GM23248 (cell line): Measurements from ENCODE around the gene HEMK1. TPM values are rescaled to one million over a fixed set of nuclear protein-coding genes. Genes with fewer than 3 reads are reported as not detected.
A peak's percentile ranks its signal among the peaks of the same experiment; 100 is the strongest.

Experiments
- DNase-seq: peaks from one replicate; pipeline ENCODE4 v3.0.0-alpha.2; 2015
- H2AFZ ChIP-seq: fragments of 200-600 bp; sonication (generic); 2 replicates; pipeline ENCODE4 v1.6.1; 2016; ENCODE audit warnings: antibody characterized with exemption
- H3F3A ChIP-seq: fragments of 200-600 bp; sonication (generic); 2 replicates; pipeline ENCODE4 v1.6.1; 2016; ENCODE audit warnings: mild to moderate bottlenecking, antibody characterized with exemption, mixed run types; ENCODE audit not compliant: insufficient read depth
- H3K27ac ChIP-seq: fragments of 200-600 bp; sonication (generic); 2 replicates; pipeline ENCODE4 v1.5.1; 2016; ENCODE audit warnings: mild to moderate bottlenecking
- H3K27me3 ChIP-seq: fragments of 200-600 bp; sonication (generic); replicated peaks from 2 replicates; pipeline ENCODE4 v1.6.1; 2016; ENCODE audit warnings: mild to moderate bottlenecking; ENCODE audit not compliant: insufficient read depth
- H3K36me3 ChIP-seq: fragments of 200-600 bp; sonication (generic); 2 replicates; pipeline ENCODE4 v1.6.1; 2016; ENCODE audit warnings: low read depth, mild to moderate bottlenecking
- H3K4me1 ChIP-seq: fragments of 200-600 bp; sonication (generic); 2 replicates; pipeline ENCODE4 v1.6.1; 2016; ENCODE audit warnings: mild to moderate bottlenecking; ENCODE audit not compliant: insufficient read depth
- H3K4me2 ChIP-seq: fragments of 200-600 bp; sonication (generic); one replicate; pipeline ENCODE4 v1.6.1; 2016; ENCODE audit warnings: mild to moderate bottlenecking; ENCODE audit not compliant: unreplicated experiment
- H3K4me3 ChIP-seq: fragments of 200-600 bp; sonication (generic); 2 replicates; pipeline ENCODE4 v1.5.1; 2016; ENCODE audit warnings: mild to moderate bottlenecking
- H3K79me2 ChIP-seq: fragments of 200-600 bp; sonication (generic); 2 replicates; pipeline ENCODE4 v1.6.1; 2016; ENCODE audit warnings: mild to moderate bottlenecking; ENCODE audit not compliant: insufficient read depth
- H3K9ac ChIP-seq: fragments of 200-600 bp; sonication (generic); 2 replicates; pipeline ENCODE4 v1.6.1; 2016; ENCODE audit warnings: mild to moderate bottlenecking
- H3K9me2 ChIP-seq: fragments of 200-600 bp; sonication (generic); 2 replicates; pipeline ENCODE4 v1.6.1; 2016; ENCODE audit warnings: mixed run types, mild to moderate bottlenecking, moderate library complexity; ENCODE audit not compliant: insufficient read depth
- H3K9me3 ChIP-seq: fragments of 200-600 bp; sonication (generic); one replicate; pipeline ENCODE4 v1.6.1; 2017; ENCODE audit warnings: low read depth
- H4K20me1 ChIP-seq: fragments of 200-600 bp; sonication (generic); 2 replicates; pipeline ENCODE4 v1.6.0; 2016; ENCODE audit not compliant: insufficient read depth
- EZH2 ChIP-seq: fragments of 200-600 bp; sonication (generic); IDR thresholded peaks from 2 replicates; pipeline ENCODE4 v1.6.1; 2018; ENCODE audit warnings: antibody characterized with exemption, mild to moderate bottlenecking; ENCODE audit not compliant: insufficient read depth, poor library complexity, severe bottlenecking
- EZH2phosphoT487 ChIP-seq: fragments of 200-600 bp; sonication (generic); IDR thresholded peaks from 2 replicates; pipeline ENCODE4 v1.6.1; 2018; ENCODE audit warnings: antibody characterized with exemption, moderate library complexity, mild to moderate bottlenecking, low read depth; ENCODE audit not compliant: insufficient read depth
- WGBS, 2 experiments: methylation state at CpG; one replicate each; pipeline ENCODE4 v1.1.6; 2015 to 2017; ENCODE audit warnings: low lambda C conversion rate in 2 of 2, low coverage in 1 of 2; ENCODE audit errors: missing lambda C conversion rate in 2 of 2; 5-methylcytosine and 5-hydroxymethylcytosine counted together
- in situ Hi-C: fragments of 300-500 bp; cut with MboI; formaldehyde crosslinking; loops from 2 replicates; pipeline ENCODE4 v1.15.0; 2020
- polyA plus RNA-seq: library from polyadenylated mRNA; unstranded; fragments of >200 nt; fragmentation: Nextera tagmentation; extraction: Ambion mirVana; gene quantifications from 2 replicates; pipeline ENCODE4 v1.2.1, GENCODE V29; 2016
- total RNA-seq: library from RNA; depleted of rRNA; stranded (reverse); fragments of >200 nt; shearing (Covaris generic); gene quantifications from 2 replicates; pipeline ENCODE4 v1.2.3, GENCODE V29; 2014

Gene HEMK1
- total and polyA plus RNA-seq, 2 experiments from 2014 or later = 15.8 to 17.3 TPM

DNA sequence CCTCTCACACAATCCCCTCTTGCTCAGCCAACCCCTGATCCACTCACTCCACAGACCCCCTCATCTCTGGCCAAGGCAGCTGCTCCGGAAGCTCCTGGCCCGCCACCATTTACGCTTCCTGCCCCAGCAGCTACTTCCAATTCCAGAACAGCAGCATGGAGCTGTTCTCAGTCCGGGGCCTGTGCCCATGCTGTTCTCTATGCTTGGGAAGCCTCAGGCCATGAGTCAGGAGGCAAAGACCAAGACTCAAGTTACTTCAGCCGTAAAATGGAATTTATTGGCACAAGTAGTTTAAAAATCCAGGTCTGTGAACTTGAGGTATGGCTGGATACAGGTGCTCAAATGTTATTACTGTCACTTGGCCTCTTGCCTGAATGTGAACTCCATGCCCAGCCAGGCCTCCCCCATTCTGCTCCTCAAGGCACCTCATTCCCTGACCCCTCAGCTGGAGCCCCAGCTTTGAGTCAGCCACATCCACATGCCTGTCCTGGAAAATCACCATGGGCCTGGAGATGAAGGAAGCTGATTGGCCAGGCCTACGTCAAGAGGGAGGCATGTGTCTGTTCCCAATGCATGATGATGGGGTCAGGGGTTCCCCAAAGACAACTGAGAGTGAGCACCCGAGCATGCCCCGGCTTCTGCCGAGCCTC is 34.5 kb upstream of the HEMK1 start:
- no peak overlapping the region for H3K4me3 ChIP-seq
- no peak overlapping the region for H2AFZ ChIP-seq
- no peak overlapping the region for H3K4me2 ChIP-seq
- no peak overlapping the region for H3K27ac ChIP-seq
- H3K9ac ChIP-seq = no peak overlapping the region
- TF ChIP-seq EZH2phosphoT487 = no peak
- TF ChIP-seq EZH2 = no peak
- peaks cover 28% of the 10 kb centered on the region for H3K27me3 ChIP-seq
- no peaks in the 10 kb centered on the region for H3K36me3 ChIP-seq
- no peaks in the 10 kb centered on the region for H3K79me2 ChIP-seq
- no peaks in the 10 kb centered on the region for H3K9me2 ChIP-seq
- H3K9me3 ChIP-seq = no peaks in the 10 kb centered on the region
- no peaks in the 10 kb centered on the region for H3F3A ChIP-seq
- peak; percentile 18 for DNase-seq
- no peaks in the 10 kb centered on the region for H4K20me1 ChIP-seq
- H3K4me1 ChIP-seq = no peaks in the 10 kb centered on the region
- 71 to 75% methylated on average over 9 of the region's 9 CpGs for WGBS, 2 experiments
- in situ Hi-C loops = loop anchor here (10.0 to 25.0 kb wide), 2 partner anchors 190 to 323 kb away; partner anchors contain the start of genes RASSF1, SLC38A3 and ZMYND10

DNA sequence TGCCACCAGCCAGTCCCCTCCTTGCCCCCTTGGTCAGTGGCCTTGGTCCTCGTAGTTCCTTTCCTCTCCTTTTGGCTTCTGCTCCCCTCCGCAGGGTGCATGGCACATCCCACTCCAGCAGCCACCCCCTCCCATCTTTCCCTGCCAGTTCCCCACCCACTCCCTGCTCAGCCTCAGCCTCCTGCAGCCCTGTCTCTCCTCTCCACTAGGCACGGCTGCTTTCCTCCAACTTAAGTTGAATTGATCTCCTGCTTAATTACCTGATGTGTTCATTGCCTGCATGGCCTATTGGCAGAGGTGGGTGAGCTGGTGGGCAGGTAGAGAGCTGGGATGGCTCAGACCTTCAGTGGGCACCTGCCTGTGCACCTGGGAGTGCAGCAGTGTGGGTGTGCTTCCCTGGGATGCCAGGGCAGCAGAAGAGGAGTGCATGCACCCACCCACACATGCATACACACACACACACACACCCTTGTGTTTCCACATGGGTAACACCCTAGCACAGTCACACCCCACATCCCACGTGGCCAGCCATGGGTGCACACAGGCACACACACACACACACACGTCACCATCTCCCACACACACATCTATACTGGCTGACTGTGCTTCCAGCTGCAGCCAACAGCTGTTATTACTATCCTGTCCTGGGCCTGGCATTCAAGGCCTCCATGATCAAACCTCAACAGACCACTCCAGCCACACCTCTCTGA is 32.7 kb upstream of the HEMK1 start:
- Histone ChIP-seq H3K4me3 (no peak overlapping the region), H3K36me3 (no peaks in the 10 kb centered on the region), H3K4me1 (no peaks in the 10 kb centered on the region), H2AFZ (no peak overlapping the region), H3K27me3 (peaks cover 20% of the 10 kb centered on the region), H3K27ac (no peak overlapping the region), H3K9me2 (no peaks in the 10 kb centered on the region), H3K9me3 (no peaks in the 10 kb centered on the region), H3F3A (no peaks in the 10 kb centered on the region), H4K20me1 (no peaks in the 10 kb centered on the region), H3K4me2 (no peak overlapping the region), H3K9ac (no peak overlapping the region), H3K79me2 (no peaks in the 10 kb centered on the region)
- in situ Hi-C loops = loop anchor here (10.0 to 25.0 kb wide), 2 partner anchors 192 to 324 kb away; partner anchors contain the start of genes RASSF1, SLC38A3 and ZMYND10
- peak; percentile 64 for DNase-seq
- TF ChIP-seq EZH2phosphoT487 (no peak), EZH2 (no peak)
- WGBS, 2 experiments = 37 to 48% methylated on average over 5 of the region's 5 CpGs

DNA sequence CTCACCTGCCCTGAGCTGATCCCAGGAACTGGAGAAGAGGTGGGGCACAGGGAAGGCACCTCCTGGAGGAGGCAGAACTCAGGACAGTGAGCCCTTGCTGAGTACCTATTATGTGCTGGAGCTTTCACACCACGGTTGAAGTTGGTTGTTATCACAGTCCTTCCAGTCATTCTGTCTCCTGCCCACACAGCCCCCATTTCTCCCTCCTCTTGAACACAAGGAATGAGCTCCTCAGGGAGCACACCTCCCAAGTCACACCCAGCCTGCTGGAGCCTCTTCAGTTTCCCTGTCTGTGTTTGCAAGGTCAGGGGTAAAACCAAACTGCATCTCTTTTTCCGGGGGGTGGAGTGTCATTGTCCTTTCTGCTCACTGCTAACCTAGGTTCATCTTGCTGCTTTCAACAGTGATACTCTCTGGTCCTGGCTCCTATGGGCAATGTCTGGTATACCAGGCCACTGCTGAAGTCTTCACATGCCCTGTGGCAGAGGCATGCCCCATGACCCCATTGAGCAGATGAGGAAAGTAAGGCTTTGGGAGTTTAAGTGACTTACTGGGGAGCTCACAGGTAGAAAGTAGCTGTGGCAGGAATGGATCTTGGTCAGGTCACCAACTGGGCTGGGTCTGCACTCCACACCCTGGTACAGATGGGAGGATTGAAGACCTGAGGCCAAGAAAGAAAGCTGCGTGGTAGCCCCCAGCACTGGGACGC is 31.7 kb upstream of the HEMK1 start:
- in situ Hi-C loops = loop anchor here (10.0 to 25.0 kb wide), 2 partner anchors 193 to 325 kb away; partner anchors contain the start of genes RASSF1, SLC38A3 and ZMYND10
- Histone ChIP-seq H3K4me3 (no peak overlapping the region), H4K20me1 (no peaks in the 10 kb centered on the region), H3K9ac (no peak overlapping the region), H3K27ac (no peak overlapping the region), H3K27me3 (peaks cover 20% of the 10 kb centered on the region), H3K9me3 (no peaks in the 10 kb centered on the region), H3F3A (no peaks in the 10 kb centered on the region), H3K4me1 (no peaks in the 10 kb centered on the region), H3K9me2 (no peaks in the 10 kb centered on the region), H2AFZ (no peak overlapping the region), H3K36me3 (no peaks in the 10 kb centered on the region), H3K4me2 (no peak overlapping the region), H3K79me2 (no peaks in the 10 kb centered on the region)
- WGBS, 2 experiments = 67 to 70% methylated on average over 4 of the region's 4 CpGs
- TF ChIP-seq EZH2 (no peak), EZH2phosphoT487 (no peak)
- DNase-seq = no peak

DNA sequence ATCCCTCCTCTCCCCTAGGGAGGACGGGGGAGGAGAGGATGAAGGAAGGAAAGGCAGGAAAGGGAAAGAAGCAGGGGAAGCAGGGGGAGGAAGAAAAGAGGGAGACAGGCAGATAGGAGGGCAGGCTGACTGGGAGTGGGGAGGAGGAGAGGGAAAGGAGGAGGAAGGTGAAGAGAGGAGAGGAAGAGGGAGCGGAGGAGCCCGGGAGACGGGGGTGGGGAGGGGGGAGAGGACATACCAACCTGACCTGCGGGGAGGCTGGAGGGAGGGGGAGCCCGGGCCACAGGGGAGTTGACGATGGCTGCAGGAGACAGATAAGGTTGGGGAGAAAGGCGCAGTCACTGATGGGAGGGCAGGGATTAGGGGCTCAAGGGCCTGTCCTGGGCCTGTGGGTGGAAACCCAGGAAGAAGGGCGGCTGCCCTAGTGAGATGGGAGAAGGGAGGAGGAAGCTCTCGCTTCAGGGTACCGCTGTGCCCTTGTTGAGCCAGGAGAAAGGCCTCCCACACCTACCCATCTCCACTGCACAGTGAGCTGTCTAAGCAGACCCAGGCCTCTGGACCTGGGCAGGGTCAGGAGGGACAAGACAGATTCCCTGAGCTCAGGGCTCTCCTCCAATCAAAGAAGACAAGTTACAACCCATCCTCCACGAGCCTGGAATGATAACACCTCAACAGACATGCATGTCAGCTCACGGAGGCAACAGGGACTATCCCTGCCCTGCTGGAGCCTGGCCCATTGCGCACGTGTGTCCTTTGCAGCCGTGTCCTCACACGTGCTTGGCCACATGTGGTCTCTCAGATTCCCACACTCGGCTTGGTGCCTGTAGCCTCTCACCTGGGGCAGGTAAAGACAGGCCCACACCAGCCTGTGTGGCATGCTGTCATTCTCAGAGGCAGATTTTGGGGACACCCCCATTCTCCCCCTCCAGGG is 29.7 kb upstream of the HEMK1 start:
- Histone ChIP-seq H3K36me3 (no peaks in the 10 kb centered on the region), H3K4me3 (no peak overlapping the region), H3K4me2 (no peak overlapping the region), H3K4me1 (no peaks in the 10 kb centered on the region), H2AFZ (no peak overlapping the region), H3K9me2 (no peaks in the 10 kb centered on the region), H4K20me1 (no peaks in the 10 kb centered on the region), H3K27me3 (peaks cover 30% of the 10 kb centered on the region), H3K27ac (no peak overlapping the region), H3K9ac (no peak overlapping the region), H3K9me3 (no peaks in the 10 kb centered on the region), H3K79me2 (no peaks in the 10 kb centered on the region), H3F3A (no peaks in the 10 kb centered on the region)
- no peak for TF ChIP-seq EZH2
- TF ChIP-seq EZH2phosphoT487 = no peak
- DNase-seq = no peak
- 35 to 55% methylated on average over 13 to 18 of the region's 18 CpGs for WGBS, 2 experiments
- in situ Hi-C loops = loop anchor here (10.0 to 25.0 kb wide), 2 partner anchors 195 to 327 kb away; partner anchors contain the start of genes RASSF1, SLC38A3 and ZMYND10
